ENCODE measurements around the gene TFIP11. TPM values are rescaled to one million over a fixed set of nuclear protein-coding genes. Genes with fewer than 3 reads are reported as not detected.

The TFIP11 gene
- total and polyA plus RNA-seq, 2 donors (not counting 1 experiment from before 2014, with no cell fraction given): 33.5 to 82.8 TPM

DNA sequence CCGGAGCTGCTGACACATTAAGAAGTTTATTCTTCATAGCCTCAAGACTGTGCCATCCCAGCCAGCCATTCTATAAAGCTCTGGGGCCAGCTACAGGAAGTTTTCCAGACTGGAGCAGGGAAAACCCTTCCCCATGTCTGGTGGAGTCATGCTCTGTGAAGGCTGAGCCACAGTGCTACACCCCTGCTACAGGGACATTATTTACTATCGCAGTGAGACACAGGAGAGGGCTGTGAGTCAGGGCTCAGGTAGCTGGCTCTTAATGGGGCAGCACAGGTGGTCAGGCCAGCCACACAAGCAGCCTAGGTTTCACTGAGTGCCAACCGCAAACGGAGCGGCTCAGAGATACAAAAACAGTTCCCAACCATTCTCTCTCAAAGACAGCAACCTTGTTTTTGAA, 40.8 kb downstream of the TFIP11 start:
- no peaks in the 10 kb centered on the region for H3K9me3 Mint-ChIP-seq (ENCODE audit: insufficient read depth)
- peaks cover 4 to 85% of the 10 kb centered on the region in 2 experiments for H3K36me3 ChIP-seq (replicated peaks in 1 of 2; ENCODE audit: control extremely low read depth in 1 of 2, control insufficient read depth in 1 of 2, extremely low read depth in 1 of 2, insufficient read depth in 2 of 2, low read length in 1 of 2)
- whole genome bisulfite sequencing (ENCODE audit: insufficient coverage): 100% methylated on average over 2 of the region's 5 CpGs
- H3K27ac Mint-ChIP-seq: no peak overlapping the region
- H3K4me2 ChIP-seq (replicated peaks; ENCODE audit: low read depth, low read length, poor library complexity, severe bottlenecking): no peak overlapping the region
- no peak overlapping the region for H2AFZ ChIP-seq (ENCODE audit: insufficient read depth, low read depth, low read length, poor library complexity, severe bottlenecking)
- no peaks in the 10 kb centered on the region for H3K27me3 ChIP-seq (replicated peaks in 1 of 4; ENCODE audit: control extremely low read depth in 1 of 4, control insufficient read depth in 3 of 4, insufficient read depth in 4 of 4, low read length in 3 of 4)
- H3K4me3 ChIP-seq (ENCODE audit: control extremely low read depth in 1 of 5, extremely low read depth in 1 of 5, insufficient read depth in 1 of 5, low read depth in 2 of 5, low read length in 4 of 5): no peak overlapping the region
- no peaks in the 10 kb centered on the region for H3K4me1 ChIP-seq (ENCODE audit: control insufficient read depth in 2 of 2, insufficient read depth in 2 of 2, low read length in 2 of 2)
- H3K27me3 Mint-ChIP-seq: no peaks in the 10 kb centered on the region
- peaks cover under 1% of the 10 kb centered on the region for H3K4me1 Mint-ChIP-seq
- ChIA-PET CTCF (interaction anchor here (1.1 kb wide), 1 partner anchor 12 kb away, joined by 4 read pairs; the partner anchor contains the start of genes HPS4 and SRRD), POLR2A (no interaction called here)
- intact Hi-C loops (cut with micrococcal nuclease): no loop called here
- no peak overlapping the region for H3K27ac ChIP-seq (ENCODE audit: low read length in 2 of 2)
- no peak for ATAC-seq (ENCODE audit: low read depth)
- H3K4me3 Mint-ChIP-seq: no peak overlapping the region
- H3K9me3 ChIP-seq (ENCODE audit: control extremely low read depth in 1 of 3, control insufficient read depth in 2 of 3, insufficient read depth in 1 of 3, low read length in 2 of 3): no peaks in the 10 kb centered on the region
- DNase-seq: no peak
- no peak for TF ChIP-seq EZH2 (IDR thresholded peaks at IDR 0.05; ENCODE audit: borderline replicate concordance, insufficient read depth, low read depth, low read length, poor library complexity, severe bottlenecking)
- TF ChIP-seq, protein P1, sequence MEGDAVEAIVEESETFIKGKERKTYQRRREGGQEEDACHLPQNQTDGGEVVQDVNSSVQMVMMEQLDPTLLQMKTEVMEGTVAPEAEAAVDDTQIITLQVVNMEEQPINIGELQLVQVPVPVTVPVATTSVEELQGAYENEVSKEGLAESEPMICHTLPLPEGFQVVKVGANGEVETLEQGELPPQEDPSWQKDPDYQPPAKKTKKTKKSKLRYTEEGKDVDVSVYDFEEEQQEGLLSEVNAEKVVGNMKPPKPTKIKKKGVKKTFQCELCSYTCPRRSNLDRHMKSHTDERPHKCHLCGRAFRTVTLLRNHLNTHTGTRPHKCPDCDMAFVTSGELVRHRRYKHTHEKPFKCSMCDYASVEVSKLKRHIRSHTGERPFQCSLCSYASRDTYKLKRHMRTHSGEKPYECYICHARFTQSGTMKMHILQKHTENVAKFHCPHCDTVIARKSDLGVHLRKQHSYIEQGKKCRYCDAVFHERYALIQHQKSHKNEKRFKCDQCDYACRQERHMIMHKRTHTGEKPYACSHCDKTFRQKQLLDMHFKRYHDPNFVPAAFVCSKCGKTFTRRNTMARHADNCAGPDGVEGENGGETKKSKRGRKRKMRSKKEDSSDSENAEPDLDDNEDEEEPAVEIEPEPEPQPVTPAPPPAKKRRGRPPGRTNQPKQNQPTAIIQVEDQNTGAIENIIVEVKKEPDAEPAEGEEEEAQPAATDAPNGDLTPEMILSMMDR (IDR thresholded peaks at IDR 0.05): no peak
- no peak overlapping the region for H3K9ac ChIP-seq (ENCODE audit: low read length)
- no peaks in the 10 kb centered on the region for H4K20me1 ChIP-seq (ENCODE audit: control insufficient read depth, insufficient read depth, low read length, poor library complexity, severe bottlenecking)
- H3K79me2 ChIP-seq (ENCODE audit: control insufficient read depth, insufficient read depth, low read length): peaks cover 44% of the 10 kb centered on the region

DNA sequence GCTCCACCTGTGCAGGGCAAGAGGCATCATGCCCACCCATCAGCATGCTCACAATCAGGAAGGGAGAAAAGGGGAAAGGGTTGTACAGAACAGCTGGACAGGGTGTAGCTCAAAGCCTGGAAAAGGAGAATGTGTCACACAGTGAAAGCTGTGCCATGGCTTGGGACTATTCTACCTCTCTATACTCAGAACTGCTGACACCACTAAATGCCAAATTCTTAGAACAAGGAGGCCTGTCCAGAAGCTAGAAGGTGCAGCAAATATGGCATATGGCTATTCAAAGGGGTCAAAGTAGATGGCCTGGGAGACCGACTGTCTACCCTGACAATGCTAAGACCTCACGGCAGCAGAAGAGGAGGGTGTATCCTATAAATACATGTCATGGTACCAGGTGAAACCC, 41.5 kb downstream of the TFIP11 start:
- no peak for ATAC-seq (ENCODE audit: low read depth)
- peaks cover 4 to 85% of the 10 kb centered on the region in 2 experiments for H3K36me3 ChIP-seq (replicated peaks in 1 of 2; ENCODE audit: control extremely low read depth in 1 of 2, control insufficient read depth in 1 of 2, extremely low read depth in 1 of 2, insufficient read depth in 2 of 2, low read length in 1 of 2)
- ChIA-PET POLR2A (no interaction called here), CTCF (interaction anchor here (0.9 to 1.1 kb wide), 2 partner anchors 9 to 13 kb away, joined by 3 to 4 read pairs; partner anchors contain the start of genes HPS4 and SRRD)
- no CpG with 5 or more reads among the region's 2 CpGs for WGBS (ENCODE audit: insufficient coverage)
- H3K9me3 Mint-ChIP-seq (ENCODE audit: insufficient read depth): no peaks in the 10 kb centered on the region
- intact Hi-C loops (cut with micrococcal nuclease): no loop called here
- no peaks in the 10 kb centered on the region for H4K20me1 ChIP-seq (ENCODE audit: control insufficient read depth, insufficient read depth, low read length, poor library complexity, severe bottlenecking)
- no peak overlapping the region for H3K4me3 Mint-ChIP-seq
- H3K9me3 ChIP-seq (ENCODE audit: control extremely low read depth in 1 of 3, control insufficient read depth in 2 of 3, insufficient read depth in 1 of 3, low read length in 2 of 3): no peaks in the 10 kb centered on the region
- H3K4me3 ChIP-seq (ENCODE audit: control extremely low read depth in 1 of 5, extremely low read depth in 1 of 5, insufficient read depth in 1 of 5, low read depth in 2 of 5, low read length in 4 of 5): no peak overlapping the region
- no peak overlapping the region for H3K4me2 ChIP-seq (replicated peaks; ENCODE audit: low read depth, low read length, poor library complexity, severe bottlenecking)
- no peak for TF ChIP-seq EZH2 (IDR thresholded peaks at IDR 0.05; ENCODE audit: borderline replicate concordance, insufficient read depth, low read depth, low read length, poor library complexity, severe bottlenecking)
- TF ChIP-seq, protein P1 (IDR thresholded peaks at IDR 0.05): no peak
- peaks cover 38% of the 10 kb centered on the region for H3K79me2 ChIP-seq (ENCODE audit: control insufficient read depth, insufficient read depth, low read length)
- no peak overlapping the region for H3K27ac ChIP-seq (ENCODE audit: low read length in 2 of 2)
- DNase-seq: no peak
- H3K27me3 ChIP-seq (replicated peaks in 1 of 4; ENCODE audit: control extremely low read depth in 1 of 4, control insufficient read depth in 3 of 4, insufficient read depth in 4 of 4, low read length in 3 of 4): no peaks in the 10 kb centered on the region
- H3K27me3 Mint-ChIP-seq: no peaks in the 10 kb centered on the region
- no peaks in the 10 kb centered on the region for H3K4me1 Mint-ChIP-seq
- no peak overlapping the region for H3K27ac Mint-ChIP-seq
- H3K4me1 ChIP-seq (ENCODE audit: control insufficient read depth in 2 of 2, insufficient read depth in 2 of 2, low read length in 2 of 2): no peaks in the 10 kb centered on the region
- no peak overlapping the region for H3K9ac ChIP-seq (ENCODE audit: low read length)
- no peak overlapping the region for H2AFZ ChIP-seq (ENCODE audit: insufficient read depth, low read depth, low read length, poor library complexity, severe bottlenecking)

Data from B cell (primary cell).